Measurements from ENCODE around the gene SZRD1.

The SZRD1 gene

GRCh38 chr1:16440470-16441281 lies 73.6 kb downstream of the SZRD1 start, which contains the start of gene NECAP2:
Gene NECAP2, plus strand, starts transcription at chr1:16440724. Its CDS starts 38 bp downstream, at chr1:16440762.
- DNase-seq = peak; percentile 91

GRCh38 chr1:16441282-16441665 lies 74.2 kb downstream of the SZRD1 start:
- DNase-seq = peak; percentile 7

GRCh38 chr1:16442265-16442664 lies 75.2 kb downstream of the SZRD1 start:
- DNase-seq = no peak

GRCh38 chr1:16442941-16443340 lies 75.9 kb downstream of the SZRD1 start:
- no peak for DNase-seq

- no peak for DNase-seq
Measured at GRCh38 chr1:16443975-16444770, 77.1 kb downstream of the SZRD1 start.

- no peak for DNase-seq
Measured at GRCh38 chr1:16445052-16445451, 78.0 kb downstream of the SZRD1 start.

- DNase-seq = no peak
Measured at GRCh38 chr1:16446116-16446515, 79.1 kb downstream of the SZRD1 start.

- DNase-seq = no peak
Measured at GRCh38 chr1:16447641-16448040, 80.6 kb downstream of the SZRD1 start.

All from fibroblast of skin of back (primary cell).